ENCODE results near the gene NOXO1.

The NOXO1 gene

DNA sequence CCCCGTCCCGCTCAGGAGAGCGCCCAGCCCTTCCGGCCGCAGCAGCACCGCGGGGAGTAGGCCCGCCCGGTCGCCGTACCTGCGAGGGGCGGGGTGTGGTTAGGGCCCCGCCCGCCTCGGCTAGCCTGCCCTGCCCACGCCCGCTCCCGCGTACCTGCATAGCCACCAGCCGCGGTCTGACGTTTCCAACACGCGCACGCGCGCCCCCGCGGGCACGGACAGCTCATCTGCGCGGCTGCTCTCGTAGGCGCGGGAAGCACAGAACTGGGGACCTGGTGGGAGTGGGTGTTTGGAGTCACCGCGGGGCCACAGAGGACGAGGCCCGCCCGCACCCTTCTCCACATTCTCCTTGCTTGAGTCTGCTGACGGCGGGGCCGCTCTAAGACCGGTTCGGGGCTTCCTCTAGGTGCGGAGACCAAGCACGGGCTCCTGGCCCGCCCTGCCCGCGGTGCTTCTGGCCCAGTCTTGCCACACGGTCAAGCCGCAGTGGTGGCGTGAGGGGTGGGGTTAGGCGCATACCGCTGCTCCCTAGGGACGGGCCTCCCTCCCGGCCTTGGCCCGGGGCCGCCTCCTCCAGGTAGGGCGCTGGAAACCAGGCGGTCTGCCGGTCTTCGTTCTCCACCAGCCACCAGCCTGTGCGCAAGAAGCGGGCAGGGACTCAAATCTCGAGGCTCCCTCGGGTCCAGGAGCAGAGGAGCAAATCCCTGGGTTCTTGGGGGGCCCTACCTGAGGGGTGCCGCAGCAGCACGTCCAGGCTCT, 1.8 kb downstream of the NOXO1 start:
- DNase-seq (ENCODE audit: low spot score): no peak

- no peak for DNase-seq (ENCODE audit: low spot score)
These were observed 2.7 kb downstream of the NOXO1 start for GRCh38 chr16:1978476-1979120.

GRCh38 chr16:1977875-1978268, 3.4 kb downstream of the NOXO1 start:
- DNase-seq (ENCODE audit: low spot score): no peak

DNA sequence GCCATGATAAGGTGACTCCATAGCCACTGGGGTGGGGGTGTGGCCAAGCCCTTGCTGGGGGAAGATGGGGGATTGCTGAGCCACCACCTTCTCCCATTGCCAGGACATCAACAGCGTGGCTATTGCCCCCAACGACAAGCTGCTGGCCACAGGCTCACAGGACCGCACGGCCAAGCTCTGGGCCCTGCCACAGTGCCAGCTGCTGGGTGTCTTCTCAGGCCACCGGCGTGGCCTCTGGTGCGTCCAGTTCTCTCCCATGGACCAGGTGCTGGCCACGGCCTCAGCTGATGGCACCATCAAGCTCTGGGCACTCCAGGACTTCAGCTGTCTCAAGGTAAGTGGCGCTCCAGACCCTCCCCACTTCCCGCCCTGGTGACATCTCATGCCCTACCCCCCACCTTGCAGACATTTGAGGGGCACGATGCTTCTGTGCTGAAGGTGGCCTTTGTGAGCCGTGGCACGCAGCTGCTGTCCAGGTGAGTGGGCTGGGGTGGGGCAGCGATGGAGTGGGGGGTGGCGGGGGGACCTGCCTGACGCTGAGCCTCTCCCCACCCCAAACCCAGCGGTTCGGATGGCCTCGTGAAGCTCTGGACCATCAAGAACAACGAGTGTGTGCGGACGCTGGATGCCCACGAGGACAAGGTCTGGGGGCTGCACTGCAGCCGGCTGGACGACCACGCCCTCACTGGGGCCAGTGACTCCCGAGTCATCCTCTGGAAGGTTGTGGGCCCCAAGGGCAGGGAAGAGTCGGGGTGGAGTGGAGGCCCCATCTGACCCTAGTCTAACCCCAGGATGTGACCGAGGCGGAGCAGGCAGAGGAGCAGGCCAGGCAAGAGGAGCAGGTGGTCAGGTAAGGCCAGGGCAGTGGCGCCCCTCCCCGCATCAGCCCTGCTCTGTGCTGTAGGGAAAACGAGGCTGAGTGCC, 4.1 kb downstream of the NOXO1 start:
- no peak for DNase-seq (ENCODE audit: low spot score)

DNA sequence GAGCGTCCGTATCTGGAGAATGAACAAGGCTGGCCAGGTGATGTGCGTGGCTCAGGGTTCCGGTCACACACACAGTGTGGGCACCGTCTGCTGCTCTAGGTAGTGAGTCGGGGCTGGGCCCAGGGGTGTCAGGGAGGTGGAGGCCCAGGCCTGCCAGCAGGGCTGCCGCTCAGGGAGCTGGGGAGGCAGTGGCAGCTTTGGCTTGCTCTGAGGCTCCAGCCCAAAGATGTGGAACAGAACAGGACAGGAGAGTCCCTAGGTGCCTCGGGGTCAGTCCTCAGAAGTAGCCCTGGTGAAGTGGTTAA, 5.1 kb downstream of the NOXO1 start:
- no peak for DNase-seq (ENCODE audit: low spot score)

- no peak for DNase-seq (ENCODE audit: low spot score)
These were observed 5.6 kb downstream of the NOXO1 start for GRCh38 chr16:1975432-1976215.

GRCh38 chr16:1974157-1975070, 6.9 kb downstream of the NOXO1 start:
- no peak for DNase-seq (ENCODE audit: low spot score)

DNA sequence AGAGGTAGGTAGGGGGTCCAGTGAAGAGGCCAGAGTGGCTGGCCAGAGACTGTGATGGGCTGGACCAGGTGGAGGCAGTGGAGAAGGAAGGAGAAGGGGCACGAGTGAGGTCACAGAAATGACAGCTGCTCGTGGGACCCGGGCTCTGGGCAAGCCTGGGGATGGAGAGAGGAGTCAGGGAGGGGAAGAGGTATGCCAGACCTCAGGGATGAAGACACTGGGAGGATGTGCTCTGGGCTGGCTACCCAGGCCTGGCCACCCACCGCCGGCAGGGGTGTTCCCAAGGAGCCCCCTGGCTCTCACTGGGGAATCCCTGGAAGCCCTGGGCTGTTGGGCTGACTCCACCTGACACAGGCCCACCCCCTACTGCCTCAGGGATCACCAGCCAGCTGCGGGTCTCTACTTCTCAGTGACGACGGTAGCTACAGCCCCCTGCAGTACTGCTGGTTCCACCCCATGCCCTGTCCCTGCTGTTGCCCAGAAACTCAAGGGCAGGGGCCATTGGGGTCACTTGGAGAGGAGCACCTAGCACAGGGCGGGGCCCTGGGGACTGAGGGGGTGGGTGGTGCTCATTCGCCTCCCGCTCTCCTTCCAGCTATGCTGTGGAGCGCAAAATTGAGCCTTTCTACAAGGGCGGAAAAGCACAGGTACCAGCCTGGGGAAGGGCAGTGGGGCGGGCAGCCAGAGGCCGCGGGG, 7.7 kb downstream of the NOXO1 start:
- no peak for DNase-seq (ENCODE audit: low spot score)

DNA sequence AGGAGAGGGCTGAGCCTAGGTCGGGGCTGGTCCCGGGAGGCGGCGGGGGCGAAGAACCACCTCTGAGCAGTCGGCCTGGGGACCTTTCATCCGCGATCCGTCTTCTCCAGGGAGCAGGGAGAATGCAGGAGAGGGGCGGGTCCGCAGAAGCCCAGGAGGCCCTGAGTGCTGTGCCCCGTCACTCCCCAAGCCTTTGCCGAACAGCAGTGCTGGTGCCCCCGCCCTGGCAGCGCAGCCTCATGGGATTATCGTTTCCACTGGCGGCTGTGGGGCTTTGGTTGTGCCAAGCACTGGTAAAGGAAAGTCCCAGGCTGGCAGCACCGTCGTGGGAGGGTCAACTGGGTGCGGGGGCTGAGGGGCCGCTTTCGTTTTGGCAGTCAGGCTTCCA, 8.8 kb downstream of the NOXO1 start:
- DNase-seq (ENCODE audit: low spot score): no peak

- peak; percentile 97 for DNase-seq (ENCODE audit: low spot score)
These were observed 9.3 kb downstream of the NOXO1 start, which contains the start of gene TBL3 for GRCh38 chr16:1971796-1972489. Gene TBL3, plus strand, starts transcription at chr16:1972053. Its CDS starts 112 bp downstream, at chr16:1972165.

DNA sequence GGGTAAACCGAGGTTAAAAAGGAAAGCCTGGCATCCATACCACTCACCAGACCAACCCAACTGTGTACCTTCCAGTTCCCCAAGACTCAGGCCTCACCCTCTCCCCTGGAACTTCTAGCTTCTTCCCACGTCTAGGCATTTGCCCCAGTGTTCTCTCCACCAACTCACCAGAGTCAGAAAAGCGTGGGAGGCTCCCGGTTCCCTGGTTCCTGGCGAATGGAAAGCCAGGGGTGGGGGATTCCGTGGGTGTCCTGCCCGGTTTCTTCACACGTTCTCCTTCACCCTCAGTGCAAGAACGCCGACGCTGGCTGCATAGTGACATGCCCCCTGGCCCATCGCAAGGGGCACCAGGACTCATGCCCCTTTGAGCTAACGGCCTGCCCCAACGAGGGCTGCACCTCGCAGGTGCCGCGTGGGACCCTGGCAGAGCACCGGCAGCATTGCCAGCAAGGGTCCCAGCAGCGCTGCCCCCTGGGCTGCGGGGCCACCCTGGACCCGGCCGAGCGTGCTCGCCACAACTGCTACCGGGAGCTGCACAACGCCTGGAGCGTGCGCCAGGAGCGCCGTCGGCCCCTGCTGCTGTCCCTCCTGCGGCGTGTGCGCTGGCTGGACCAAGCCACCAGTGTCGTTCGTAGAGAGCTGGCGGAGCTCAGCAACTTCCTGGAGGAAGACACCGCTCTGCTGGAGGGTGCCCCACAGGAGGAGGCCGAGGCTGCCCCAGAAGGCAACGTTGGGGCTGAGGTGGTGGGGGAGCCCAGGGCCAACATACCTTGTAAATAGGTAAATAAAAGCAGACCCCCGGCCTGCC, 12.9 kb downstream of the NOXO1 start:
- no peak for DNase-seq (ENCODE audit: low spot score)

DNA sequence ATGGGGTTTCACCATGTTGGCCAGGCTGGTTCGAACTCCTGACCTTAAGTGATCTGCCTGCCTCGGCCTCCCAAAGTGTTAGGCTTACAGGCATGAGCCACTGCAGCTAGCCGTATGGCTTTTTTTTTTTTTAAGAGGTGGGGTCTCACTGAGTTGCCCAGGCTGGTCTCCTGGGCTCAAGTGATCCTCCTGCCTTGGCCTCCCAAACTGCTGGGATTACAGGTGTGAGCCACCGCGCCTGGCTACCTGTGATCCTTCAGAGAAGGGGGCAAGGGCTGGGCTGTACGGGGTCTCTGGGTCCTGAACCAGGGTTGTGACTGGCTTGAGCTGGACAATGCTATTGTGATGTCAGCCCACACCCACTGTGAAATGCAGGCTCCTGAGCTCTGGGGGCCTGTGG, 14.8 kb downstream of the NOXO1 start, which contains the start of gene RNF151:
Gene RNF151 (plus strand): TSS at position 397 of the 400 bp plus-strand sequence. CDS start 26 bp downstream, outside the sequence.
- no peak for DNase-seq (ENCODE audit: low spot score)

DNA sequence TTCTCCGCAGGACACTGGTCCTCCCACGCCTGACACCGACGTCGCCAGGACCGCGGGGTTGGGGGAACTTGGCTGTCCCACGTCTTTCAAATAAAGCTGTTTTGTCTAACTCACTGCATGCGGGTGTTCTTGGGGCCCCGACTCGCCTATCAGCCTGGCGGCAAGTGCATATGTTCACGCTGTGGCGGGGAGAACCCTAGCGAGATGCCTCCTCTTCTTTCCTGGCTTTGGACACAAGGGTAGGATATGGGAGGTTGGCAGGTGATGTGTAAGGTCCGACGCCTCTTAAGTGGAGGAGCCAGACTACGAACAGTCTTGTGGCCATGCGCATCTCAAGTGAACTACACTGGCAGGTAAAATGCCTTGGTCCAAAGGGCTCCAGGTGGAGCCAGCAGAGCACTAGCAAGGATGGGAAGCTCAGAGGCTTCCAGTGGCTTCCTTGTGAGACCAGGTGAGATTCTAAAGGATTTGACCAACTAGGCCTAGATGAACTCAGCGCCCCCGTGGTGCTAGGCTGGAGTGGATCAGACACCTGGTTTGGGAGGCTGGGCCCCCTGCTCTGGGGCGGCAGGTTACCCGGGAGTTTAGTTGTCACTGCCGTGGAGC, 15.8 kb downstream of the NOXO1 start:
- no peak for DNase-seq (ENCODE audit: low spot score)

DNA sequence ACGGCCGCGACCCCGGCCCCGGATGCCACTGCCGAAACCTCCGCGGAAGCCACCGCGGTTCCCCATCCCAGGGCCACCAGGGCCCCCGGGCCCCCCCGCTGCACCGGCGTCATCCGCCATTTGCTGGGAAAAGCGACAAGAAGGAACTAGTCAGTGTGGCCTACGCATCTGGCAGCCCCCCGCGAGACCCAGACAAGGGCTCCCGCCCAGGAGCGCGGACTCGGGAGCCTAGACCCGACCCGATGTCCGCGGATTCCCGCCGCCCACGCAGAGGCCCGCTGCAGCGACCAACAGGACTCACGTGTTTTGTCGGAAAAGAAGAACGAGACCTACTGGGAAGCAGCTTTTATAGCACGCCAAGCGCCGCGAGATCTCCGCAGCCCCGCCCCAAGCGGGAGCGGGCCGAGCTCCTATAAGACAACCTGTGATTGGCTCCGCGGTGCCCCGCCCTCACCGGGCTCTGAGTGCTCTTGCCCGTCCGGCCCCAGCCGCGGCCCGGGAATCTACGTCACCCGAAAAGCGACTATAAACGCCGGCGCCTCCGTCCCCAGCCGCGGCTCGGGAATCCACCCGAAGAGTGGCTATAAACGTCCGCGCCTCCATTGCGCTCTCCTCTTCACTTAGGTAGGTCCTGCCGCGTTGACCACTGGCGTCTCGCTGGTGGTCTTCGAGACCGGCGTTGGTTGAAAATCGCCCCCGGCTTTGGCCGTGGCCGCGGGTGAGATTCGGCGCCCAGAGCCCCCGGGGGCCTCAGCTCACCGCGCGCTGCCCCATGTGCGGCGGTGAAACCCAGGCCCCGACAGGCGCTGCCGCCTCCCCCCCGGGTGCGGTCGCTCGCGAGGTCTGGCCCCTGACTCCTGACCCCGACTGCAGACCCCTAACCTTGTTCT, 16.5 kb downstream of the NOXO1 start, which contains the start of gene RPS2:
Gene RPS2 (minus strand): TSS at position 321 of the 890 bp plus-strand sequence. CDS start 201 bp downstream, at position 120.
- DNase-seq (ENCODE audit: low spot score): peak; percentile 98

- peak; percentile 53 for DNase-seq (ENCODE audit: low spot score)
These were observed 17.3 kb downstream of the NOXO1 start for GRCh38 chr16:1963806-1964505.
